GM12878 (cell line): ENCODE measurements around the gene FAM186B. TPM values are rescaled to one million over a fixed set of nuclear protein-coding genes. Genes with fewer than 3 reads are reported as not detected.

Experiments
- ATAC-seq: fragments of 200-7000 bp; cut with Tn5 transposase; 3 replicates; pipeline ENCODE4 v1.9.1; 2020; ENCODE audit warnings: mild to moderate bottlenecking, moderate library complexity
- BruUV-seq: library from RNA; stranded (reverse); fragments of 400-500 nt; replicated peaks from 2 replicates; lab custom pipeline; 2021; lab: Mats Ljungman, UMichigan
- CTCF ChIA-PET: fragments of 300-600 bp; sonication (Branson Sonifier 250); formaldehyde crosslinking; extraction: SDS; loops from one replicate; lab custom pipeline; 2021; ENCODE audit warnings: inconsistent platforms; lab: Yijun Ruan, JAX
- POLR2A ChIA-PET: fragments of 350-600 bp; formaldehyde crosslinking; extraction: SDS; loops from one replicate; lab custom pipeline; 2021; ENCODE audit warnings: inconsistent platforms; lab: Charles Lee
- RAD21 ChIA-PET: fragments of 300-600 bp; sonication (Branson Sonifier 250); formaldehyde crosslinking; loops from one replicate; lab custom pipeline; 2023; ENCODE audit warnings: antibody characterized with exemption; ENCODE audit not compliant: unreplicated experiment; lab: Charles Lee
- SMC1A ChIA-PET: fragments of 300-600 bp; sonication (Branson Sonifier 250); formaldehyde crosslinking; loops from one replicate; lab custom pipeline; 2023; ENCODE audit not compliant: unreplicated experiment, uncharacterized antibody; lab: Charles Lee
- DNase-seq: peaks from one replicate; pipeline ENCODE4 v3.0.0-alpha.2; 2011; ENCODE audit warnings: low read depth, low spot score
- FAIRE-seq: peaks from 3 replicates; lab custom pipeline; 2011; peaks lifted over from hg19 to GRCh38; lab: Jason Lieb, UNC
- H2AFZ ChIP-seq: 2 replicates; pipeline ENCODE4 v1.6.0; 2011; ENCODE audit warnings: low read depth, low read length, control low read depth; ENCODE audit not compliant: control insufficient read depth
- H3K27ac ChIP-seq: 2 replicates; pipeline ENCODE4 v1.5.1; 2011; ENCODE audit warnings: control low read depth; ENCODE audit not compliant: control insufficient read depth, insufficient read depth
- H3K27me3 ChIP-seq, 2 experiments: replicated peaks in 1 of 2; 2 replicates each; pipeline versions ENCODE4 v1.6.0 to v1.6.1; 2011; ENCODE audit warnings: low read length in 1 of 2; ENCODE audit not compliant: control insufficient read depth in 2 of 2, insufficient read depth in 2 of 2
- H3K36me3 ChIP-seq, 2 experiments: 2 replicates each; pipeline ENCODE4 v1.5.1; 2011; ENCODE audit warnings: low read length in 1 of 2; ENCODE audit not compliant: control insufficient read depth in 2 of 2, insufficient read depth in 2 of 2
- H3K4me1 ChIP-seq: 2 replicates; pipeline ENCODE4 v1.6.1; 2011; ENCODE audit warnings: mild to moderate bottlenecking, low read length, moderate library complexity, mixed read lengths; ENCODE audit not compliant: control insufficient read depth, insufficient read depth
- H3K4me2 ChIP-seq: 2 replicates; pipeline ENCODE4 v1.6.0; 2011; ENCODE audit warnings: control low read depth; ENCODE audit not compliant: control insufficient read depth, insufficient read depth
- H3K4me3 ChIP-seq: fragments of 200-600 bp; sonication (generic); 2 replicates; pipeline ENCODE4 v1.5.1; 2016
- H3K79me2 ChIP-seq: 2 replicates; pipeline ENCODE4 v1.6.0; 2011; ENCODE audit warnings: low read length; ENCODE audit not compliant: control insufficient read depth, insufficient read depth
- H3K9ac ChIP-seq: 2 replicates; pipeline ENCODE4 v1.8.0; 2011; ENCODE audit warnings: low read length, control low read depth, mixed read lengths; ENCODE audit not compliant: control insufficient read depth, insufficient read depth
- H3K9me3 ChIP-seq: replicated peaks from 3 replicates; pipeline ENCODE4 v1.5.1; 2011; ENCODE audit warnings: mild to moderate bottlenecking, low read length; ENCODE audit not compliant: control insufficient read depth, insufficient read depth
- H4K20me1 ChIP-seq: 2 replicates; pipeline ENCODE4 v1.6.0; 2011; ENCODE audit not compliant: control insufficient read depth, insufficient read depth
- ATF2 ChIP-seq: IDR thresholded peaks from 2 replicates; pipeline ENCODE4 v1.6.1; 2012; ENCODE audit warnings: low read length, inconsistent platforms
- CTCF ChIP-seq, 3 experiments: IDR thresholded peaks in 2 of 3; conservative IDR thresholded peaks in 1 of 3; 2 replicates each; pipeline ENCODE4 v1.5.1; 2011; ENCODE audit warnings: low read depth in 3 of 3, low read length in 3 of 3, mild to moderate bottlenecking in 3 of 3, control low read depth in 2 of 3, moderate library complexity in 2 of 3, inconsistent platforms in 1 of 3, mixed read lengths in 1 of 3; ENCODE audit not compliant: control insufficient read depth in 2 of 3, insufficient read depth in 1 of 3; ENCODE audit errors: extremely low read depth in 1 of 3
- ELK1 ChIP-seq: IDR thresholded peaks from 2 replicates; pipeline ENCODE4 v1.6.1; 2012; ENCODE audit warnings: low read depth, low read length, improper control_type of control experiment
- EP300 ChIP-seq, 2 experiments: fragments of 150-350 bp in 1 of 2; IDR thresholded peaks; 2 replicates each; pipeline ENCODE4 v1.6.1; 2011 to 2012; ENCODE audit warnings: low read depth in 2 of 2, low read length in 2 of 2, borderline replicate concordance in 1 of 2, improper control_type of control experiment in 1 of 2, inconsistent platforms in 1 of 2; ENCODE audit not compliant: control insufficient read depth in 1 of 2
- FOS ChIP-seq: IDR thresholded peaks from 3 replicates; pipeline ENCODE4 v1.6.1; 2011; ENCODE audit warnings: borderline replicate concordance; ENCODE audit not compliant: insufficient read length; ENCODE audit errors: extremely low read depth
- FOXM1 ChIP-seq: IDR thresholded peaks from 2 replicates; pipeline ENCODE4 v1.6.1; 2012; ENCODE audit warnings: low read depth, mild to moderate bottlenecking, inconsistent platforms, low read length, moderate library complexity
- MAX ChIP-seq: IDR thresholded peaks from 2 replicates; pipeline ENCODE4 v1.6.1; 2012; ENCODE audit warnings: low read depth, low read length, improper control_type of control experiment
- MTA2 ChIP-seq: fragments of 450-650 bp; IDR thresholded peaks from 2 replicates; pipeline ENCODE4 v1.6.1; 2016; ENCODE audit warnings: low read depth, mild to moderate bottlenecking, moderate library complexity
- MTA3 ChIP-seq: IDR thresholded peaks from 2 replicates; pipeline ENCODE4 v1.6.1; 2012; ENCODE audit warnings: low read length, inconsistent platforms, borderline replicate concordance
- MXI1 ChIP-seq: fragments of 150-350 bp; IDR thresholded peaks from 2 replicates; pipeline ENCODE4 v1.6.1; 2011; ENCODE audit warnings: low read depth, mild to moderate bottlenecking, inconsistent platforms, low read length, improper control_type of control experiment
- NFYA ChIP-seq: IDR thresholded peaks from 2 replicates; pipeline ENCODE4 v1.6.1; 2011; ENCODE audit warnings: low read depth, mild to moderate bottlenecking, low read length, improper control_type of control experiment, borderline replicate concordance
- SP1 ChIP-seq: IDR thresholded peaks from one replicate; pipeline ENCODE4 v1.6.1; 2011; ENCODE audit warnings: low read depth, low read length
- SREBF2 ChIP-seq: IDR thresholded peaks from 2 replicates; pipeline ENCODE4 v1.6.1; 2012; ENCODE audit warnings: mild to moderate bottlenecking, low read length
- STAT1 ChIP-seq: fragments of 450-650 bp; conservative IDR thresholded peaks from 2 replicates; pipeline ENCODE4 v1.6.1; 2014; ENCODE audit warnings: antibody characterized with exemption, mild to moderate bottlenecking
- USF1 ChIP-seq: IDR thresholded peaks from 2 replicates; pipeline ENCODE4 v1.6.1; 2011; ENCODE audit warnings: borderline replicate concordance, low read depth, mild to moderate bottlenecking, moderate library complexity, mixed read lengths, low read length; ENCODE audit not compliant: insufficient read depth; ENCODE audit errors: extremely low read length
- ZNF274 ChIP-seq: IDR thresholded peaks from one replicate; pipeline ENCODE4 v1.8.0; 2011; ENCODE audit not compliant: insufficient read length, insufficient read depth
- WGBS: methylation state at CpG from one replicate; pipeline ENCODE4 v1.1.6; 2016; ENCODE audit warnings: low lambda C conversion rate; ENCODE audit not compliant: insufficient replicate concordance, insufficient coverage; ENCODE audit errors: missing lambda C conversion rate; 5-methylcytosine and 5-hydroxymethylcytosine counted together
- in situ Hi-C: fragments of 300-500 bp; cut with MboI; formaldehyde crosslinking; loops from 9 replicates; pipeline ENCODE4 v1.14.3; 2018; ENCODE audit warnings: mixed read lengths
- intact Hi-C: fragments of 100-400 bp; cut with micrococcal nuclease; formaldehyde crosslinking; loops from one replicate; pipeline ENCODE4 v1.14.2; 2022; ENCODE audit not compliant: unreplicated experiment
- polyA plus RNA-seq, 11 experiments: library from polyadenylated mRNA; depleted of rRNA in 4 of 11; unstranded in 6 of 11; stranded (reverse) in 5 of 11; fragments of >200 nt; fragmentation: Nextera tagmentation in 4 of 11; fragmentation: Illumina TruSeq in 1 of 11; extraction: Ambion mirVana in 4 of 11; extraction: Trizol in 1 of 11; gene quantifications; 1 replicate in 1 of 11; 2 replicates in 10 of 11; pipeline versions ENCODE4 v1.2.1 to v1.2.3, GENCODE V29; 2011 to 2016; ENCODE audit warnings: inconsistent platforms in 2 of 11, missing spikeins in 2 of 11, low read depth in 1 of 11
- total RNA-seq, 4 experiments: library from RNA; depleted of rRNA in 3 of 4; stranded (reverse); fragments of >200 nt in 3 of 4; fragmentation: Illumina TruSeq in 1 of 4; extraction: Trizol in 1 of 4; gene quantifications; 2 replicates each; pipeline versions ENCODE4 v1.2.1 to v1.2.3, GENCODE V29; 2013 to 2021

FAM186B gene
- total and polyA plus RNA-seq, 10 of the 15 experiments (the other 5 are each of a cell fraction or from before 2014, with no cell fraction given) = 0.13 to 0.79 (median 0.51) TPM

GRCh38 chr12:49622501-49623141 lies 17.2 kb upstream of the FAM186B start:
- Histone ChIP-seq H3K9ac (peak overlapping the region; percentile 72), H3K27me3 (no peaks in the 10 kb centered on the region), H4K20me1 (no peaks in the 10 kb centered on the region), H2AFZ (peak overlapping the region; percentile 78), H3K27ac (peak overlapping the region; percentile 75), H3K4me3 (peak overlapping the region; percentile 85), H3K9me3 (no peaks in the 10 kb centered on the region), H3K79me2 (no peaks in the 10 kb centered on the region), H3K36me3 (no peaks in the 10 kb centered on the region), H3K4me1 (peaks cover 17% of the 10 kb centered on the region), H3K4me2 (peak overlapping the region; percentile 99)
- 1% methylated on average over 22 of the region's 22 CpGs for WGBS
- TSS peak; percentile 66 for BruUV-seq
- RAD21 ChIA-PET = interaction anchor here (0.6 to 3.9 kb wide), 11 partner anchors 38 to 291 kb away, joined by 3 to 23 read pairs (median 5); no protein-coding TSS in a partner anchor
- in situ Hi-C loops = no loop called here
- peak; percentile 55 for DNase-seq
- SMC1A ChIA-PET = interaction anchor here (1.0 to 5.5 kb wide), 16 partner anchors 11 to 266 kb away, joined by 3 to 19 read pairs (median 4); no protein-coding TSS in a partner anchor
- POLR2A ChIA-PET = interaction anchor here (0.5 to 4.5 kb wide), 9 partner anchors 20 to 256 kb away, joined by 3 to 35 read pairs (median 4); partner anchors contain the start of genes FMNL3 and TMBIM6
- peak; percentile 55 for ATAC-seq
- CTCF ChIA-PET = interaction anchor here (0.6 to 7.6 kb wide), 16 partner anchors 14 to 280 kb away, joined by 3 to 57 read pairs (median 5); partner anchors contain the start of genes FMNL3 and TMBIM6
- intact Hi-C loops = loop anchor here (2.0 kb wide), 1 partner anchor 42 kb away; no protein-coding TSS in a partner anchor
- FAIRE-seq = no peak
- 0 out of 2 replicates have a peak, but pooled peaks have one; percentile 7 for TF ChIP-seq MAX
- peak; percentile 57; the same call in 1 of the 2 replicates for TF ChIP-seq ATF2
- TF ChIP-seq FOS = no peak
- no peak for TF ChIP-seq CTCF (IDR thresholded peaks at IDR 0.05 in 2 of 3, conservative IDR thresholded peaks at IDR 0.05 in 1 of 3; ENCODE audit: control insufficient read depth in 2 of 3, extremely low read depth in 1 of 3, insufficient read depth in 1 of 3, low read depth in 3 of 3, low read length in 3 of 3)
- TF ChIP-seq ZNF274 = no peak
- no peak for TF ChIP-seq ELK1
- TF ChIP-seq STAT1 = no peak
- no peak for TF ChIP-seq USF1
- TF ChIP-seq NFYA = no peak
- no peak; the same call in 1 of the 2 replicates for TF ChIP-seq MXI1
- peak; percentile 96 for TF ChIP-seq FOXM1
- TF ChIP-seq SP1 = no peak
- TF ChIP-seq EP300 (IDR thresholded peaks at IDR 0.05; ENCODE audit: borderline replicate concordance in 1 of 2, control insufficient read depth in 1 of 2, low read depth in 2 of 2, low read length in 2 of 2) = peak in 1 of 2 experiments; percentile 19; a peak in 1 of 4 replicates
- peak; percentile 74; the same call in 1 of the 2 replicates for TF ChIP-seq MTA3
- TF ChIP-seq MTA2 = 0 out of 2 replicates have a peak, but pooled peaks have one; percentile 7
- no peak for TF ChIP-seq SREBF2
